ENCODE measurements around the gene NGB. TPM values are rescaled to one million over a fixed set of nuclear protein-coding genes. Genes with fewer than 3 reads are reported as not detected.

NGB gene
- total and polyA plus RNA-seq, 2 donors (not counting 1 experiment from before 2014, with no cell fraction given): not detected

GRCh38 chr14:77246784-77247183 is 24.2 kb downstream of the NGB start:
- no peak overlapping the region for H3K27ac ChIP-seq (ENCODE audit: low read length in 2 of 2)
- Mint-ChIP-seq H3K4me3 (no peak overlapping the region), H3K27me3 (no peaks in the 10 kb centered on the region), H3K4me1 (peaks cover 37% of the 10 kb centered on the region), H3K9me3 (ENCODE audit: insufficient read depth) (peaks cover 2% of the 10 kb centered on the region), H3K27ac (no peak overlapping the region)
- intact Hi-C loops (cut with micrococcal nuclease): no loop called here
- H2AFZ ChIP-seq (ENCODE audit: insufficient read depth, low read depth, low read length, poor library complexity, severe bottlenecking): no peak overlapping the region
- H3K4me3 ChIP-seq (ENCODE audit: control extremely low read depth in 1 of 5, extremely low read depth in 1 of 5, insufficient read depth in 1 of 5, low read depth in 2 of 5, low read length in 4 of 5): no peak overlapping the region
- no peak for TF ChIP-seq EZH2 (IDR thresholded peaks at IDR 0.05; ENCODE audit: borderline replicate concordance, insufficient read depth, low read depth, low read length, poor library complexity, severe bottlenecking)
- TF ChIP-seq, protein P1, sequence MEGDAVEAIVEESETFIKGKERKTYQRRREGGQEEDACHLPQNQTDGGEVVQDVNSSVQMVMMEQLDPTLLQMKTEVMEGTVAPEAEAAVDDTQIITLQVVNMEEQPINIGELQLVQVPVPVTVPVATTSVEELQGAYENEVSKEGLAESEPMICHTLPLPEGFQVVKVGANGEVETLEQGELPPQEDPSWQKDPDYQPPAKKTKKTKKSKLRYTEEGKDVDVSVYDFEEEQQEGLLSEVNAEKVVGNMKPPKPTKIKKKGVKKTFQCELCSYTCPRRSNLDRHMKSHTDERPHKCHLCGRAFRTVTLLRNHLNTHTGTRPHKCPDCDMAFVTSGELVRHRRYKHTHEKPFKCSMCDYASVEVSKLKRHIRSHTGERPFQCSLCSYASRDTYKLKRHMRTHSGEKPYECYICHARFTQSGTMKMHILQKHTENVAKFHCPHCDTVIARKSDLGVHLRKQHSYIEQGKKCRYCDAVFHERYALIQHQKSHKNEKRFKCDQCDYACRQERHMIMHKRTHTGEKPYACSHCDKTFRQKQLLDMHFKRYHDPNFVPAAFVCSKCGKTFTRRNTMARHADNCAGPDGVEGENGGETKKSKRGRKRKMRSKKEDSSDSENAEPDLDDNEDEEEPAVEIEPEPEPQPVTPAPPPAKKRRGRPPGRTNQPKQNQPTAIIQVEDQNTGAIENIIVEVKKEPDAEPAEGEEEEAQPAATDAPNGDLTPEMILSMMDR (IDR thresholded peaks at IDR 0.05): no peak
- no CpG with 5 or more reads among the region's 1 CpG for WGBS (ENCODE audit: insufficient coverage)
- no peak overlapping the region for H3K9ac ChIP-seq (ENCODE audit: low read length)
- H3K4me2 ChIP-seq (replicated peaks; ENCODE audit: low read depth, low read length, poor library complexity, severe bottlenecking): no peak overlapping the region
- DNase-seq (no peak), ATAC-seq (ENCODE audit: low read depth) (no peak)
- H3K4me1 ChIP-seq (ENCODE audit: control insufficient read depth in 2 of 2, insufficient read depth in 2 of 2, low read length in 2 of 2): peaks cover 34% of the 10 kb centered on the region in 2 donors
- peaks cover 0 to 10% (median 0%) of the 10 kb centered on the region in 3 donors for H3K9me3 ChIP-seq (ENCODE audit: control extremely low read depth in 1 of 3, control insufficient read depth in 2 of 3, insufficient read depth in 1 of 3, low read length in 2 of 3)
- no peaks in the 10 kb centered on the region for H4K20me1 ChIP-seq (ENCODE audit: control insufficient read depth, insufficient read depth, low read length, poor library complexity, severe bottlenecking)
- POLR2A ChIA-PET: no interaction called here
- H3K36me3 ChIP-seq (replicated peaks in 1 of 2; ENCODE audit: control extremely low read depth in 1 of 2, control insufficient read depth in 1 of 2, extremely low read depth in 1 of 2, insufficient read depth in 2 of 2, low read length in 1 of 2): no peaks in the 10 kb centered on the region
- no peaks in the 10 kb centered on the region for H3K27me3 ChIP-seq (replicated peaks in 1 of 4; ENCODE audit: control extremely low read depth in 1 of 4, control insufficient read depth in 3 of 4, insufficient read depth in 4 of 4, low read length in 3 of 4)
- no peaks in the 10 kb centered on the region for H3K79me2 ChIP-seq (ENCODE audit: control insufficient read depth, insufficient read depth, low read length)
- CTCF ChIA-PET: no interaction called here

GRCh38 chr14:77245820-77246219 is 25.2 kb downstream of the NGB start:
- no peak overlapping the region for H3K27ac Mint-ChIP-seq
- peaks cover 37 to 39% of the 10 kb centered on the region in 2 donors for H3K4me1 ChIP-seq (ENCODE audit: control insufficient read depth in 2 of 2, insufficient read depth in 2 of 2, low read length in 2 of 2)
- TF ChIP-seq, protein P1 (IDR thresholded peaks at IDR 0.05): no peak
- no peak for TF ChIP-seq EZH2 (IDR thresholded peaks at IDR 0.05; ENCODE audit: borderline replicate concordance, insufficient read depth, low read depth, low read length, poor library complexity, severe bottlenecking)
- H3K4me3 Mint-ChIP-seq: no peak overlapping the region
- H3K36me3 ChIP-seq (replicated peaks in 1 of 2; ENCODE audit: control extremely low read depth in 1 of 2, control insufficient read depth in 1 of 2, extremely low read depth in 1 of 2, insufficient read depth in 2 of 2, low read length in 1 of 2): no peaks in the 10 kb centered on the region
- DNase-seq: no peak
- H4K20me1 ChIP-seq (ENCODE audit: control insufficient read depth, insufficient read depth, low read length, poor library complexity, severe bottlenecking): no peaks in the 10 kb centered on the region
- H3K9me3 Mint-ChIP-seq (ENCODE audit: insufficient read depth): peaks cover 2% of the 10 kb centered on the region
- H3K9me3 ChIP-seq (ENCODE audit: control extremely low read depth in 1 of 3, control insufficient read depth in 2 of 3, insufficient read depth in 1 of 3, low read length in 2 of 3): peaks cover 0 to 10% (median 0%) of the 10 kb centered on the region in 3 donors
- H3K4me3 ChIP-seq (ENCODE audit: control extremely low read depth in 1 of 5, extremely low read depth in 1 of 5, insufficient read depth in 1 of 5, low read depth in 2 of 5, low read length in 4 of 5): no peak overlapping the region
- no peak overlapping the region for H3K27ac ChIP-seq (ENCODE audit: low read length in 2 of 2)
- H3K27me3 Mint-ChIP-seq: no peaks in the 10 kb centered on the region
- no peak for ATAC-seq (ENCODE audit: low read depth)
- no peak overlapping the region for H2AFZ ChIP-seq (ENCODE audit: insufficient read depth, low read depth, low read length, poor library complexity, severe bottlenecking)
- WGBS (ENCODE audit: insufficient coverage): 100% methylated on average over 4 of the region's 4 CpGs
- H3K79me2 ChIP-seq (ENCODE audit: control insufficient read depth, insufficient read depth, low read length): no peaks in the 10 kb centered on the region
- ChIA-PET POLR2A (no interaction called here), CTCF (no interaction called here)
- H3K9ac ChIP-seq (ENCODE audit: low read length): no peak overlapping the region
- no peaks in the 10 kb centered on the region for H3K27me3 ChIP-seq (replicated peaks in 1 of 4; ENCODE audit: control extremely low read depth in 1 of 4, control insufficient read depth in 3 of 4, insufficient read depth in 4 of 4, low read length in 3 of 4)
- peaks cover 42% of the 10 kb centered on the region for H3K4me1 Mint-ChIP-seq
- H3K4me2 ChIP-seq (replicated peaks; ENCODE audit: low read depth, low read length, poor library complexity, severe bottlenecking): no peak overlapping the region
- intact Hi-C loops (cut with micrococcal nuclease): no loop called here

Data from B cell (primary cell).